Left ventricle myocardium superior (tissue), 1 donor: ENCODE data around the gene GUCD1. TPM values are rescaled to one million over a fixed set of nuclear protein-coding genes. Genes with fewer than 3 reads are reported as not detected.
"Not testable (repeated sequence)": the region's sequence is repeated elsewhere in the genome, so short reads cannot be mapped to it uniquely, and the experiment has no call there.

Experiments used
- ATAC-seq: fragments of 200-7000 bp; cut with Tn5 transposase; one replicate; pipeline ENCODE4 v1.9.1; 2020; ENCODE audit warnings: mild to moderate bottlenecking, moderate library complexity
- DNase-seq: peaks from one replicate; pipeline ENCODE4 v3.0.0-alpha.2; 2020
- intact Hi-C: fragments of 100-400 bp; cut with micrococcal nuclease; formaldehyde crosslinking; loops from one replicate; pipeline ENCODE4 v1.11.0; 2022
- total RNA-seq: library from RNA; stranded (reverse); fragmentation: NEBNext Ultra II Directional; extraction: Animal tissue kit (Norgen Biotek cat#: 25700); gene quantifications from one replicate; pipeline ENCODE4 v1.2.1, GENCODE V29; 2021
- donor health status: DM: no; HTN: yes; CAD: no; lungs with severe emphysema.

GUCD1 gene
- total RNA-seq, 1 donor from 2014 or later: 275 TPM

- DNase-seq (no peak), ATAC-seq (no peak)
- intact Hi-C loops: no loop called here
Measured at GRCh38 chr22:24578355-24579257, 23.7 kb upstream of the GUCD1 start.

- no peak for DNase-seq
- intact Hi-C loops: no loop called here
- ATAC-seq: no peak
Measured at GRCh38 chr22:24576778-24577177, 21.8 kb upstream of the GUCD1 start.

- DNase-seq (no peak), ATAC-seq (no peak)
- intact Hi-C loops: no loop called here
Measured at GRCh38 chr22:24571266-24571665, 16.3 kb upstream of the GUCD1 start.

GRCh38 chr22:24567668-24568067 lies 12.7 kb upstream of the GUCD1 start:
- no peak for ATAC-seq
- intact Hi-C loops: no loop called here
- no peak for DNase-seq

GRCh38 chr22:24566899-24567511 lies 12.1 kb upstream of the GUCD1 start:
- ATAC-seq (no peak), DNase-seq (no peak)
- intact Hi-C loops: no loop called here

GRCh38 chr22:24565077-24565476 lies 10.1 kb upstream of the GUCD1 start:
- DNase-seq: no peak
- ATAC-seq: no peak
- intact Hi-C loops: no loop called here

- no peak for DNase-seq
- intact Hi-C loops: no loop called here
- peak; percentile 91 for ATAC-seq
Measured at GRCh38 chr22:24564376-24565058, 9.6 kb upstream of the GUCD1 start.

GRCh38 chr22:24563246-24563645 lies 8.3 kb upstream of the GUCD1 start:
- DNase-seq: no peak
- intact Hi-C loops: no loop called here
- ATAC-seq: no peak

GRCh38 chr22:24559471-24559870 lies 4.5 kb upstream of the GUCD1 start:
- no peak for ATAC-seq
- intact Hi-C loops: no loop called here
- DNase-seq: no peak

- ATAC-seq (peak; percentile 87), DNase-seq (peak; percentile 100)
- intact Hi-C loops: no loop called here
Measured at GRCh38 chr22:24555165-24556039, 464 bp upstream of the GUCD1 start, which contains the start of gene SNRPD3. TSS of gene SNRPD3 (plus strand) at chr22:24555999. CDS start at chr22:24557675, 1,676 bp downstream.

- intact Hi-C loops: no loop called here
- DNase-seq (peak; percentile 75), ATAC-seq (peak; percentile 19)
Measured at GRCh38 chr22:24553597-24554312, 1.2 kb downstream of the GUCD1 start.

GRCh38 chr22:24552503-24553286 lies 2.2 kb downstream of the GUCD1 start:
- intact Hi-C loops, DNase-seq, ATAC-seq: not testable (repeated sequence)

- intact Hi-C loops: no loop called here
- ATAC-seq: no peak
- DNase-seq: no peak
Measured at GRCh38 chr22:24550902-24551435, 4.0 kb downstream of the GUCD1 start.

- no peak for ATAC-seq
- DNase-seq: no peak
- intact Hi-C loops: no loop called here
Measured at GRCh38 chr22:24550028-24550901, 4.7 kb downstream of the GUCD1 start.

GRCh38 chr22:24548812-24549211 lies 6.1 kb downstream of the GUCD1 start:
- intact Hi-C loops: no loop called here
- no peak for ATAC-seq
- DNase-seq: no peak

- DNase-seq (peak; percentile 49), ATAC-seq (peak; percentile 15)
- intact Hi-C loops: no loop called here
Measured at GRCh38 chr22:24543679-24544243, 11.2 kb downstream of the GUCD1 start.
